ENCODE results near the gene NET1.

NET1 gene

GRCh38 chr10:5492929-5493576, 80.7 kb downstream of the NET1 start:
- TF ChIP-seq CTCF (IDR thresholded peaks at IDR 0.05; ENCODE audit: low read depth, low read length) = no peak
- Histone ChIP-seq H3K4me3 (ENCODE audit: low read depth, low read length) (no peak overlapping the region), H3K9me3 (no peaks in the 10 kb centered on the region), H3K36me3 (no peaks in the 10 kb centered on the region), H3K4me1 (no peaks in the 10 kb centered on the region), H3K27me3 (no peaks in the 10 kb centered on the region)
- DNase-seq = no peak

GRCh38 chr10:5493691-5494090, 81.3 kb downstream of the NET1 start:
- Histone ChIP-seq H3K36me3 (no peaks in the 10 kb centered on the region), H3K9me3 (no peaks in the 10 kb centered on the region), H3K4me3 (ENCODE audit: low read depth, low read length) (no peak overlapping the region), H3K4me1 (no peaks in the 10 kb centered on the region), H3K27me3 (no peaks in the 10 kb centered on the region)
- DNase-seq = no peak
- no peak for TF ChIP-seq CTCF (IDR thresholded peaks at IDR 0.05; ENCODE audit: low read depth, low read length)

GRCh38 chr10:5494611-5495010, 82.3 kb downstream of the NET1 start:
- H3K27me3 ChIP-seq = no peaks in the 10 kb centered on the region
- no peak for TF ChIP-seq CTCF (IDR thresholded peaks at IDR 0.05; ENCODE audit: low read depth, low read length)
- no peak for DNase-seq
- H3K36me3 ChIP-seq = no peaks in the 10 kb centered on the region
- no peaks in the 10 kb centered on the region for H3K4me1 ChIP-seq
- no peaks in the 10 kb centered on the region for H3K9me3 ChIP-seq
- H3K4me3 ChIP-seq (ENCODE audit: low read depth, low read length) = no peak overlapping the region

- no peak for DNase-seq
- H3K27me3 ChIP-seq = no peaks in the 10 kb centered on the region
- H3K36me3 ChIP-seq = no peaks in the 10 kb centered on the region
- H3K4me3 ChIP-seq (ENCODE audit: low read depth, low read length) = no peak overlapping the region
- H3K4me1 ChIP-seq = no peaks in the 10 kb centered on the region
- TF ChIP-seq CTCF (IDR thresholded peaks at IDR 0.05; ENCODE audit: low read depth, low read length) = no peak
- no peaks in the 10 kb centered on the region for H3K9me3 ChIP-seq
Observed at GRCh38 chr10:5496261-5497250, 84.2 kb downstream of the NET1 start.

GRCh38 chr10:5497289-5497688, 84.9 kb downstream of the NET1 start:
- H3K4me1 ChIP-seq = no peaks in the 10 kb centered on the region
- no peaks in the 10 kb centered on the region for H3K36me3 ChIP-seq
- H3K27me3 ChIP-seq = no peaks in the 10 kb centered on the region
- H3K4me3 ChIP-seq (ENCODE audit: low read depth, low read length) = no peak overlapping the region
- H3K9me3 ChIP-seq = no peaks in the 10 kb centered on the region
- DNase-seq = no peak
- no peak for TF ChIP-seq CTCF (IDR thresholded peaks at IDR 0.05; ENCODE audit: low read depth, low read length)

Measured in BE2C (cell line).